ENCODE data around the gene VEGFB.
A peak's percentile ranks its signal among the peaks of the same experiment; 100 is the strongest.

Gene VEGFB

GRCh38 chr11:64233913-64234586 is at the start of gene VEGFB:
VEGFB (plus strand) TSS chr11:64234584; CDS start chr11:64234834, 250 bp downstream.
- DNase-seq (ENCODE audit: low spot score), result peak; percentile 84

- peak; percentile 83 for DNase-seq (ENCODE audit: low spot score)
These were observed 49.1 kb upstream of the VEGFB start for GRCh38 chr11:64185175-64185692.

GRCh38 chr11:64185693-64186491 is 48.5 kb upstream of the VEGFB start, which contains the start of gene STIP1:
STIP1 (plus strand) TSS chr11:64186171; CDS start chr11:64186262, 91 bp downstream.
- DNase-seq (ENCODE audit: low spot score), result peak; percentile 99

GRCh38 chr11:64186492-64187165 is 47.8 kb upstream of the VEGFB start:
- DNase-seq (ENCODE audit: low spot score), result no peak

GRCh38 chr11:64192434-64192833 is 42.0 kb upstream of the VEGFB start:
- DNase-seq (ENCODE audit: low spot score), result no peak

- DNase-seq (ENCODE audit: low spot score), result no peak
These were observed 37.8 kb upstream of the VEGFB start for GRCh38 chr11:64196626-64197025.

- DNase-seq (ENCODE audit: low spot score), result no peak
These were observed 35.9 kb upstream of the VEGFB start for GRCh38 chr11:64198511-64198910.

- DNase-seq (ENCODE audit: low spot score), result no peak
These were observed 32.8 kb upstream of the VEGFB start for GRCh38 chr11:64201543-64201942.

- DNase-seq (ENCODE audit: low spot score), result no peak
These were observed 31.4 kb upstream of the VEGFB start for GRCh38 chr11:64202992-64203391.

- DNase-seq (ENCODE audit: low spot score), result no peak
These were observed 30.8 kb upstream of the VEGFB start for GRCh38 chr11:64203421-64204079.

GRCh38 chr11:64204080-64204440 is 30.3 kb upstream of the VEGFB start:
- no peak for DNase-seq (ENCODE audit: low spot score)

- peak; percentile 93 for DNase-seq (ENCODE audit: low spot score)
These were observed 29.9 kb upstream of the VEGFB start for GRCh38 chr11:64204464-64204989.

GRCh38 chr11:64206457-64207255 is 27.7 kb upstream of the VEGFB start, which contains the start of gene FERMT3:
FERMT3 (plus strand) TSS chr11:64206721; CDS start chr11:64207365, 644 bp downstream.
- no peak for DNase-seq (ENCODE audit: low spot score)

GRCh38 chr11:64207256-64208085 is 26.9 kb upstream of the VEGFB start:
- DNase-seq (ENCODE audit: low spot score), result peak; percentile 68

GRCh38 chr11:64208086-64208795 is 26.1 kb upstream of the VEGFB start:
- no peak for DNase-seq (ENCODE audit: low spot score)

GRCh38 chr11:64208796-64209562 is 25.4 kb upstream of the VEGFB start:
- no peak for DNase-seq (ENCODE audit: low spot score)

- no peak for DNase-seq (ENCODE audit: low spot score)
These were observed 24.9 kb upstream of the VEGFB start for GRCh38 chr11:64209563-64209843.

- no peak for DNase-seq (ENCODE audit: low spot score)
These were observed 23.9 kb upstream of the VEGFB start for GRCh38 chr11:64210301-64211020.

Measured in AG08396 (cell line).